Fibroblast of skin of right quadriceps (primary cell): Measurements from ENCODE around the gene IGFBP1.
"Not testable (repeated sequence)": the region's sequence is repeated elsewhere in the genome, so short reads cannot be mapped to it uniquely, and the experiment has no call there.

Experiments used
- DNase-seq: peaks from one replicate; pipeline ENCODE4 v3.0.0-alpha.2; 2013

IGFBP1 gene

GRCh38 chr7:45888185-45888992 is at the start of gene IGFBP1:
Gene IGFBP1, plus strand, starts transcription at chr7:45888488. Its CDS starts 165 bp downstream, at chr7:45888653.
- no peak for DNase-seq

GRCh38 chr7:45838852-45839251 is 49.4 kb upstream of the IGFBP1 start:
- not testable (repeated sequence) for DNase-seq

- not testable (repeated sequence) for DNase-seq
These were observed 46.2 kb upstream of the IGFBP1 start for GRCh38 chr7:45841926-45842717.

GRCh38 chr7:45846536-45846935 is 41.8 kb upstream of the IGFBP1 start:
- DNase-seq, result not testable (repeated sequence)

GRCh38 chr7:45848734-45849133 is 39.6 kb upstream of the IGFBP1 start:
- DNase-seq, result not testable (repeated sequence)

- not testable (repeated sequence) for DNase-seq
These were observed 35.3 kb upstream of the IGFBP1 start for GRCh38 chr7:45852984-45853383.

- not testable (repeated sequence) for DNase-seq
These were observed 34.8 kb upstream of the IGFBP1 start for GRCh38 chr7:45853491-45853890.

- DNase-seq, result not testable (repeated sequence)
These were observed 32.6 kb upstream of the IGFBP1 start for GRCh38 chr7:45855680-45856079.

GRCh38 chr7:45856888-45857287 is 31.4 kb upstream of the IGFBP1 start:
- not testable (repeated sequence) for DNase-seq

GRCh38 chr7:45863715-45864114 is 24.6 kb upstream of the IGFBP1 start:
- DNase-seq, result no peak

- no peak for DNase-seq
These were observed 22.5 kb upstream of the IGFBP1 start for GRCh38 chr7:45865594-45866410.

- no peak for DNase-seq
These were observed 20.8 kb upstream of the IGFBP1 start for GRCh38 chr7:45867471-45867870.

- peak; percentile 60 for DNase-seq
These were observed 18.9 kb upstream of the IGFBP1 start for GRCh38 chr7:45869426-45869825.

GRCh38 chr7:45872116-45873034 is 15.9 kb upstream of the IGFBP1 start:
- no peak for DNase-seq

GRCh38 chr7:45873035-45873354 is 15.3 kb upstream of the IGFBP1 start, which contains the start of gene CCDC201:
Gene CCDC201, minus strand, starts transcription at chr7:45873082. Its CDS starts 75 bp downstream, at chr7:45873007.
- no peak for DNase-seq

- DNase-seq, result no peak
These were observed 14.9 kb upstream of the IGFBP1 start for GRCh38 chr7:45873355-45873754.

- DNase-seq, result peak; percentile 87
These were observed 13.7 kb upstream of the IGFBP1 start for GRCh38 chr7:45874408-45875131.

- DNase-seq, result no peak
These were observed 11.8 kb upstream of the IGFBP1 start for GRCh38 chr7:45876519-45876918.

GRCh38 chr7:45878457-45879144 is 9.7 kb upstream of the IGFBP1 start:
- DNase-seq, result no peak

- no peak for DNase-seq
These were observed 7.8 kb upstream of the IGFBP1 start for GRCh38 chr7:45880433-45880860.
